ENCODE data around the gene HOXA7.

DNA sequence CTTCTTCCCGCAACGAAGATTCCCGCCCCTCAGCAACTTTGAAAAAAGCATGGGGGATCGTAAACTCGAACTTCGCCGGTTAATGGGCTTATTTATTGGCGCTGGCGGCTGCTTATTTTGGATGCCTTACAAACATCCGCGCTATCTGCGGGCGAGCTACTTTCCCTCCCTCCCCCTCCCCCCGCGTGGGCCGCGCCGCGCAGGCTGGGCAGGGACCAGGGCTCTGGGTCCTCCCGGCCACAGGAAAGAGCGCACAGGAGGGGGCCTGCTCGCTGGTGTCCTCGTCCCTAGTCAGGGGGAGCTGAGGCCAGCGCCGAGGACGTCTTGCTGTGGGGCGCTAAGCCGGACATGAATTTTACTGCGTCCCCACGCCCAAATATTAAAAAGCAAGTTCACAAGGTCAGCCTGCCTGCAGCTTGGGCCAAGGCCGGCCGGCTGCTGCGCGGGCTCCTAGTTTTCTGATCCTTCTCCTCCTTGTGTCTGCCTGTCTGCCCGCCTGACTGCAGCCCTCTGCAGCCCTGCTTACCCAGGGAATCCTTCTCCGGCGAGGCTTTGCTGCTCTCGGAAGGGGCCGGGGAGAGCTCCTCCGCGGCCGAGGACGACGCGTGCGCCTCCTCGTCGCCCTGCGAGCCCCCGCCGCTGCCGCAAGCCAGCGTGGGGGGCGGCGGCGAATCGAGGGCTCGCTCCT, 16.5 kb upstream of the HOXA7 start:
- TF ChIP-seq, protein P1, sequence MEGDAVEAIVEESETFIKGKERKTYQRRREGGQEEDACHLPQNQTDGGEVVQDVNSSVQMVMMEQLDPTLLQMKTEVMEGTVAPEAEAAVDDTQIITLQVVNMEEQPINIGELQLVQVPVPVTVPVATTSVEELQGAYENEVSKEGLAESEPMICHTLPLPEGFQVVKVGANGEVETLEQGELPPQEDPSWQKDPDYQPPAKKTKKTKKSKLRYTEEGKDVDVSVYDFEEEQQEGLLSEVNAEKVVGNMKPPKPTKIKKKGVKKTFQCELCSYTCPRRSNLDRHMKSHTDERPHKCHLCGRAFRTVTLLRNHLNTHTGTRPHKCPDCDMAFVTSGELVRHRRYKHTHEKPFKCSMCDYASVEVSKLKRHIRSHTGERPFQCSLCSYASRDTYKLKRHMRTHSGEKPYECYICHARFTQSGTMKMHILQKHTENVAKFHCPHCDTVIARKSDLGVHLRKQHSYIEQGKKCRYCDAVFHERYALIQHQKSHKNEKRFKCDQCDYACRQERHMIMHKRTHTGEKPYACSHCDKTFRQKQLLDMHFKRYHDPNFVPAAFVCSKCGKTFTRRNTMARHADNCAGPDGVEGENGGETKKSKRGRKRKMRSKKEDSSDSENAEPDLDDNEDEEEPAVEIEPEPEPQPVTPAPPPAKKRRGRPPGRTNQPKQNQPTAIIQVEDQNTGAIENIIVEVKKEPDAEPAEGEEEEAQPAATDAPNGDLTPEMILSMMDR (IDR thresholded peaks at IDR 0.05), result no peak
- peak; percentile 70 to 86 for TF ChIP-seq POLR2A (IDR thresholded peaks at IDR 0.05)
